Neural cell (in vitro differentiated cells): ENCODE measurements around the gene SSX3. TPM values are rescaled to one million over a fixed set of nuclear protein-coding genes. Genes with fewer than 3 reads are reported as not detected.

Experiments used
- polyA plus RNA-seq: library from polyadenylated mRNA; depleted of rRNA; stranded (reverse); fragments of >200 nt; gene quantifications from 2 replicates; pipeline ENCODE4 v1.2.3, GENCODE V29; 2014
- small RNA-seq, 3 experiments: library from RNA; depleted of rRNA; stranded (forward); fragments of <200 nt; gene quantifications; one replicate each; pipeline ENCODE3, GENCODE V24; 2012

SSX3 gene
- polyA plus RNA-seq, 1 donor from 2014 or later: not detected

Small RNAs within 50 kb of the gene (small RNA-seq; reads per million reads assigned to genes)
- 0 reads per million in 3 experiments for gene AL606490.7
- gene AL606490.9: 0 reads per million in 3 experiments

Other genes with a start within 250 kb of the SSX3 start
- gene SPACA5B, start 226.1 kb downstream of the SSX3 start, polyA plus RNA-seq: not detected in 2 replicates
- not detected in 2 replicates for gene SSX5, start 159.9 kb downstream of the SSX3 start, polyA plus RNA-seq
- not detected in 2 replicates for gene SSX1, start 101.3 kb downstream of the SSX3 start, polyA plus RNA-seq
- not detected in 2 replicates for gene SSX4, start 26.8 kb upstream of the SSX3 start, polyA plus RNA-seq
- not detected in 2 replicates for gene SSX4B, start 55.3 kb upstream of the SSX3 start, polyA plus RNA-seq
- 0.48 and 3.3 TPM in 2 replicates for gene SLC38A5, start 113.6 kb upstream of the SSX3 start, polyA plus RNA-seq
- gene FTSJ1, start 119.5 kb upstream of the SSX3 start, polyA plus RNA-seq: 76.5 and 83.5 TPM in 2 replicates
- gene PORCN, start 152.3 kb upstream of the SSX3 start, polyA plus RNA-seq: 29.8 and 32.1 TPM in 2 replicates
- 134 and 143 TPM in 2 replicates for gene EBP, start 165.1 kb upstream of the SSX3 start, polyA plus RNA-seq
- 4.5 and 7.3 TPM in 2 replicates for gene TBC1D25, start 183.0 kb upstream of the SSX3 start, polyA plus RNA-seq
- 327 and 378 TPM in 2 replicates for gene RBM3, start 217.8 kb upstream of the SSX3 start, polyA plus RNA-seq
- gene WDR13, start 240.8 kb upstream of the SSX3 start, polyA plus RNA-seq: 210 and 217 TPM in 2 replicates